Activated CD8-positive, alpha-beta memory T cell treated with anti-CD3 and anti-CD28 coated beads, Interleukin-2, amount 50 U/mL, for 24 hours (primary cell): ENCODE results near the gene ARVCF.

Source experiments
- DNase-seq: peaks from one replicate; pipeline ENCODE4 v3.0.0-alpha.2; 2020; ENCODE audit errors: extremely low read depth

The ARVCF gene

GRCh38 chr22:20054034-20054427 is 37.4 kb upstream of the ARVCF start:
- DNase-seq, result no peak

- DNase-seq, result no peak
These were observed 36.9 kb upstream of the ARVCF start for GRCh38 chr22:20053407-20054033.

- DNase-seq, result no peak
These were observed 36.0 kb upstream of the ARVCF start for GRCh38 chr22:20052309-20053259.

GRCh38 chr22:20051927-20052308 is 35.3 kb upstream of the ARVCF start:
- no peak for DNase-seq

- no peak for DNase-seq
These were observed 30.1 kb upstream of the ARVCF start for GRCh38 chr22:20046730-20047129.

GRCh38 chr22:20044495-20045151 is 28.0 kb upstream of the ARVCF start:
- DNase-seq, result no peak

- DNase-seq, result no peak
These were observed 27.3 kb upstream of the ARVCF start for GRCh38 chr22:20043997-20044342.

- no peak for DNase-seq
These were observed 26.7 kb upstream of the ARVCF start for GRCh38 chr22:20043057-20043996.

GRCh38 chr22:20040327-20041200 is 23.9 kb upstream of the ARVCF start:
- no peak for DNase-seq

GRCh38 chr22:20039683-20040325 is 23.2 kb upstream of the ARVCF start:
- no peak for DNase-seq

GRCh38 chr22:20038574-20038973 is 22.0 kb upstream of the ARVCF start:
- no peak for DNase-seq

- DNase-seq, result no peak
These were observed 20.8 kb upstream of the ARVCF start for GRCh38 chr22:20037419-20037818.

GRCh38 chr22:20036535-20037392 is 20.1 kb upstream of the ARVCF start:
- DNase-seq, result no peak

GRCh38 chr22:20036084-20036482 is 19.5 kb upstream of the ARVCF start:
- DNase-seq, result no peak

GRCh38 chr22:20035375-20036083 is 18.9 kb upstream of the ARVCF start:
- no peak for DNase-seq

- DNase-seq, result no peak
These were observed 17.5 kb upstream of the ARVCF start for GRCh38 chr22:20034143-20034542.

- DNase-seq, result no peak
These were observed 16.6 kb upstream of the ARVCF start for GRCh38 chr22:20033045-20033706.

GRCh38 chr22:20032407-20032991 is 15.9 kb upstream of the ARVCF start:
- no peak for DNase-seq
